Stimulated activated CD4-positive, alpha-beta T cell treated with anti-CD3 and anti-CD28 coated beads, Interleukin-1b, Interleukin-23, amount 100 ng/mL, for 24 hours (primary cell): ENCODE data around the gene RNF220.

Experiments used
- DNase-seq, 4 experiments: peaks; one replicate each; pipeline ENCODE4 v3.0.0-alpha.2; 2020; ENCODE audit warnings: low read depth in 4 of 4, low spot score in 1 of 4

RNF220 gene

DNA sequence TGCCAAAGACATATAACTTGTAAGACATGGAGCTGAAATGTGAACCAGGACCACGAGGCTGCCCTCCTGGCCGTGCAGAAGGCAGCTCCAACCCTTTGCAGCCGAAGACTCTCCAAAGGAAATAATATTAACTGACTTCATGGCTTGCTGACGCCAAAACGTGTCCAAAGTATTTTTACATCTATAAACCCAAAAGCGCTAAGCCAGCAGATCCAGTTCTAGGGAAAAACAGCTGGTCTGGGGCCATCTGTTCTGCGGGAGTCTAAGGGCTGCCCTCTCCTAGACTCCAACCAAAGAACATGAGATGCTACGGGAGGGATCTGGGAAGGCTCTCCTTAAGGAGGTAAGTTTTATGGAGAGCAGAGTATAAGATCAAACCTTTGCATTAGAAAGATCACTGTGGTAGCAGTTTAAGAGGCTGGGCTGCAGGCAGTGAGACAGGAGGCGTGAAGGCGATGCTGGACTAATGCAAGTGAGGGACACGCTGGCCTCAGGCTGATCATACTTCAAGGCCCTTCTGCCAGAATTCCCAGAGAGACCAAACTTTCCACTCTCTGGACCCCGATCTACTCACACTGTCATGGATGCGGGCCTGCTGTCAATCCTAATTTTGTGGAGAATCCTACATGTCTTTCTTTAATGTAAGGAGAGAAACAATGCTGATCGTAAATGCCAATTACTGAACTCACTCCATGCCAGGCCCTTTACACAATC lies 268.1 kb downstream of the RNF220 start:
- no peak for DNase-seq

DNA sequence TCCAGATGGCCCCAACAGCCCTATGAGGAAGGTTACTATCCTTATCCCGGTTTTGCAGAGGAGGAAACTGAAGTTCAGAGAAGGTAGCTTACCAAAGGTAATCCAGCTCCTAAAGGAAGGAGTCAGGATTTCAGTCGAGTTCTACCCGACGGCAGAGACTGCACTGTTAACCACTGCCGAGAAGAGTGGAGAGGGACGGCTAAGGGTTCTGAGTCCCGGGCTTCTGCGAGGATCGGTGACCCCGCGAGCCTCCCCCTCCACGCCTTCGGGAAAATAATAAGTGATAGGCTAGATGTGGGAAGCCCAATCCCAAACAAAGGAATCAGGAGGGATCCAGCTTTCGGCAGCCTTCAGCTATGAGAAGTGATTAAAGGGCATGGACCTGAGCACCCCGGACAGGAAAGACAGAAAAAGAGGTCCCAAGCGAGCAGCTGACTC lies 268.6 kb downstream of the RNF220 start:
- no peak for DNase-seq

DNA sequence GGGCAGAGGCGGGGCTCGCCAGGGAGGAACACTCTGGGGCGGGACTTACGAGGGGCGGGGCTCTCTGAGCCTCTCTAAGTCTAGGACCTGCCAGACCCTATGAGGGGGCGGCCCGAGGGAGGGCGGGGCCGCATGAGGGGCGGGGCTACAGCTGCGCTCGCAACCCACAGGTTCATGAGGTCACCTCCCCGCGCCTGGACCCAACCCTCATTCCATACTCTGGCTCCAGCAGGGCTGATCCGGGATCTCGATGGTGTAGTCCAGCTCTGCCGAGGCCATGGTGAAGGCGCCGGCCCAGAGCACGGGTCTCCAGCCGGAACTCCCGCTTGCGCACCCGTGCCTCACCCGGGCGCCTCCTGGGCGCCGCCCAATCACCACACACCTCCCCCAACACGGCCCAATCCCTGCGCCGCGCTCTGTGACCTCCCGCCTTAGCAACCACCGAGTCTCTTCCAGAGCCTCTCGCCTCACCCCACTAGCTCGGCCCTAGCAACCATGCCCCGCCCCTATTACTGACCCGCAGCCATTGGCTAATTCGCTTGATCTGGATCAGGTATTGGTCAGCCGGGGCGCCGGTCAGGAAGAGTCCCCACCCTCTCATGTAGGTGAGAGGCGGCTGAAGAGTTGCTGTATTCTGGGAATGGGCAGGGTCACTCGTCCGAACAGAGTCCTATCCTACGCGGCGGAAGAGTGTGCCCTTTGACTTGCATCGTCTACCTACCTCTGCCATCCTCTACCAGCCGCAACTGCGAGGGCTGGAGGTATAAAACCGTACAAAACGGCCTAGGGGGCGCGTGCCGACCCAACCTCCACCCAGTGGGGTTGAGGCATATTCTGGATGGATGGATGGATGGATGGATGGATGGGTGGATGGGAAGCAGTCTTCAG lies 269.3 kb downstream of the RNF220 start, which contains the start of the genes ARMH1 and TMEM53:
TSS of gene ARMH1 (plus strand) at position 602 of the 888 bp plus-strand sequence. CDS start 14,984 bp downstream, outside the sequence.
TSS of gene TMEM53 (minus strand) at position 369 of the 888 bp plus-strand sequence. CDS start at position 279, 90 bp downstream.
- DNase-seq: peak; percentile 90 to 97 (median 94)

DNA sequence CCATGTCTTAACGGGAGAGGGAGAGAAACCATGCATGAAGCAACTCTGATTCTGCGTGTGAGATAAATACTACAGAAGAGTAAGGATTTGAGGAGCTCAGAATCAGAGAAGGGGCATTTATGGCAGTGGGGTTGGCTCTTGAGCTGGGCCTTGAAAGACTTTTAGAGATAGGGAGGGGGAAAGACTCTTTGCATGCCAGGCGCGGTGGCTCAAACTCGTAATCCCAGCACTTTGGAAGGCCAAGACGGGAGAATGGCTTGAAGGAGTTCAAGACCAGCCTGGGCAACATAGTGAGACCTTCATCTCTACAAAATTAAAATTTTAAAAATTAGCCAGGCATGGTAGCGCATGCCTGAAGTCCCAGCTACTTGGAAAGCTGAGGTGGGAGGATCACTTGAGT lies 270.1 kb downstream of the RNF220 start:
- no peak for DNase-seq

DNA sequence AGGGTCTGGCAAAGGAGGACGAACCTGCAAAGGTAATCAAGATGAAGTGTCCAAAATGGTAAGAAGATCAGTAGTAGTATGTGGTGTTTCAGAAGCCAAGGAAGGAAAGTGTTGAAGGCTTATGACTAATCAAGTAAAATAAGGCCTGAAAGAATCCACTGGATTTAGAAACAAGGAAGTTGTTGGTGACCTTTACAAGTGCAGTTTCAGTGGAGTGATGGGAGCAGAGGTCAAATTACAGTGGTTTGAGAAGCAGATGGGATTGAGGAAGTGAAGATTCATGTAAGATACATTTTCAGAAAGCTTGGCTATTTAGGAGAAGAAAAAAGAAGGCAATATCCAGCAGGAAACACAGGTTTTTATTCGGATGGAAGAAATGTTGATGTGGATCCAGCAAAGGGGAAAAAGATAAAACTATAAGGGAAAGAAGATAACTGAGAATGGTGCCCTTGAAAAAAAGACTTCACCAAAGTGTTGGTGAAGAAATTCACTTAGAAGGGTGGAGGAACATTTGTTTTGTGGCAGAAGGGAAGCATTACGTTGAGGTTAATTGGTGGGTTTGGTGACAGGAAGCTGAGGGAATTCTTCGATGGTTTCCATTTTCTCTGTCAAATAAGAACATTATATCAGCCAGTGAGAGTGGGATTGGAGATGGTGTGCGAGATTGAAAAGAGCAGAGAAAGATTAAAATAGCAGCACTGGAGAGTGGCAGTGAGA lies 271.6 kb downstream of the RNF220 start:
- DNase-seq: no peak

DNA sequence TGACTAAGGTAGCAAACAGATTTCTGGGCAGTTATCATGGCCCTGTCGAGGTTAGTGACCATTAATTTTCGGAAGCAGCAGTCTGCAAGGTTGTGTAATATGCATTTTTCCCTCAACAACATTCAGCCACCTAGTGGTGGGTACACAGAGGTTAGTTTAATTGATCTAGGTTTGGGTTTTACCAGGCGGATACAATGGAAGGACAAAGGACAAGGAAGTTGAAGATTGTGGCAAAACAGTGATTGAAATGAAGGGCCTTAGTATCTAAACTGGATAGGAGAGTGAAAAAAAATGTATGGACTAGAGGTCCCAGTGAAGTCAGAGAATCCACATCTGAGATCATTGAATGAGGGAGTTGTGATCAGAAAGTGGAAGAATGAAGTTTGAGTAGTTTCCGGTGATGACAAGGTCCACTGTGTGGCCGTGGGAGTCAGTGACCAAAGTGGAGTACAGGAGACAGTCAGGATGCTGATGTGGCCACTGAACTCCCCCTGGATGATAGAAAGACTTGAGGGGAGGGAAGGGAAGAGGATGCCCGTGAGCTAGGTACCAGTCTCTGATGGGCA lies 272.2 kb downstream of the RNF220 start:
- DNase-seq: no peak

DNA sequence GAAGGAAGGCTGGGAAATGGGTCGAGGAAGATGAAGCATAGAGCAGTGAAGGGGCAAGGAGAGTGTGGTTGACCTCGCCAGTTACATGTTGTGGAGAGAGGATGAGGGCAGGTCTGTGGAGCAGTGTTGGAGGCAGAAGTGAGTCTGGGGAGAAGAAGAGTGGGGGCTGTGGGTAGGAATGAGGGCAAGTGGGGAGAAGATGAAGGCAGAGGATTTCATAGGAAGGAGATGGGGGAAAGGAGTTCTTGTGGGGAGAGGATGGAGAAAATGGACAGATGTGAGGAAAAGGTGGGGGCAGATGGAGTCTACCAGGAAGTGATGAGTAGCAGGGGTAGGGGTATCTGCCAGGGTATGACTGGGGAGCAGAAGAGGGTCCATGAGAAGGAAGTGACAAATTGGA lies 273.1 kb downstream of the RNF220 start:
- no peak for DNase-seq

DNA sequence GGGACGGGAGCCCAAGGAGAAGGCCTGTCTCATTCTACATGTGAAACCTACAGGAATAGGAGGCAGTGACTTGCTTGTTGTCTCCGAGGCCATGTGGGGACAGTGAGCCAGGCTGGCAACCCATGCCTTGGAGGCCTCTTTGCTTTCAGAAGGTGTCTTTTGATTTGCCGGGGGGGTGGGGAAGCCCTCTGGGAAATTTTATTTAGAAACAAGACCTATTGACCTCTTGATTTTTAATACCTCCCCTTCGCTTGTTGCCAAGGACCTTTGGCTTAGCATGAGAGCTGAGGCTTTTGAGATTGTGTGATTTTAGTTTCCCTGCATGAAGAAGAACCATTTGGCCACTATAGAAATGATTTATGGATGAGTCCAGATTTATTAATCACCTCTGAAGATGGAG lies 273.6 kb downstream of the RNF220 start:
- no peak for DNase-seq

DNA sequence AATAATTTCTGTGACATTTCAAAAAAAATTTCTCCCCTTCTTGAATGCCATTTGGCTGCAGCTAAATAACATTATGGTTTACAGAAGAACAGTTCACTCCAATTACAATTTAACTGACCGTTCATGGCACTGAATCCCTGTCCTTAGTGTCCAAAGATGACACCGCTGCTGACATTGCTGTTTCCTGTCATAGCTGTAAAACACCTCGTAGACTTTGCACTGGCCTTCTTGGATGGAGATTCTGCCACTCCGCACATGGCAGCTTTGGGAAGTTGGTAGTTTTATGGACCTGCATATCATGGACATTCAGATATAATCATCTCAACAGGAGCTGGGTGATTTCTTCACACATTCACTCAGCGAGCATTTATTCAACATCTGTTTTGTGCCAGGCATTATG lies 274.4 kb downstream of the RNF220 start:
- DNase-seq: no peak

DNA sequence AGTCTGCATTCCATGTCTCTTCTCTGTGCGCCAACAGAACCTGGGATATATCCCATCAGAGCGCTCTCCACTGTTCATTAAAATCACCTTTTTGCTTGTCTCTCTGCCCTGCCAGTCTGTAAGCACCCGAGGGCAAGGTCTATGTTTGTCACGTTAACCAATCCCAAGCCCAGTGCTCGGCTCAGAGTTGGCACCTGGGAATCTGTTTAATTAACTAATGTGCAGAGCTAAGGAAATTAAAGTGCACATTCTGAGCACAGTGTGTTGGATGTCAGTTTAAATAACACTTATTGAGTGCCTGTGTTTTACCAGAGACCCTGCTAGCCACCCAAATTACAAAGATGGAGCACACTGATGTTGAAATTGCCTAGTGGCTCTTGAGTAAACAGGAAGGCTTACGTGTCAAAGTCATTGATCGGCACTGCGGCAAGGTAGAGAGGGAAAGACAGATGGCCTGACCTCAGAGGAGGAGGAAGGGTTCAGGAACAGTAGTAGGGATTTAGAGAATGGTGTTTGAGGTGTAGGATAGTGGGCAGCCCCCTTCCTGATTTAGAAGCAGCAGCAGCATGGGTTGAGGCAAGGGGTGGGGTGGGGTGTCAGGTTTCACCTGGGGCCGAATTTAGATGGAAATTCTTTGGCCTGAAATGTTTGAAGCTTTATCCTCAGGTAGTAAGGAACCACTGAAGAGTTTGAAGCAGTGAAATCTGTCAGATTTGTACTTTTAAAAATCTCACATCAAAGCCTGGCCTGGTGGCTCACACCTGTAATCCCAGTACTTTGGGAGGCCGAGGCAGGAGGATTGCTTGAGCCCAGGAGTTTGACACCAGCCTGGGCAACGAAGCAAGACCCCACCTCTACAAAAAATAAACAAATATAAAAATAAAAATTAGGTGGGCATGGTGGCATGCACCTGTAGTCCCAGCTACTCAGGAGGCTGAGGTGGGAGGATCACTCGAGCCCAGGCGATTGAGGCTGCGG lies 277.1 kb downstream of the RNF220 start:
- DNase-seq: no peak

DNA sequence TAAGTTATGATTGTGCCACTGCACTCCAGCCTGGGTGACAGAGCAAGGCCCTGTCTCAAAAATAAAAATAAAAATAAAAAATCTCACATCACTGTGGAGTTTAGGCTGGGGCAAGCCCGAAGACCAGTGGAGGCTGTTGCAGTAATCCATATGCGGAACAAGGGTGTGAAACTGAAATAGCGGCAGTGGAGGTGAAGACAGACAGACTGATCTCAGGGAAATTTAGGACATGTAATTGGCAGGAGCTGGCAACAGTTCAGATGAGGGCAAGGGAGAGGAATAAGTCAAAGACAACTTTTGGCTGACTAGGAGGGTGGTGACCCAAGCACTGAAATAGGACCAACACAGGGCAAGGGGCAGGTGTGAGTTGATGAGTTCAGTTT lies 277.8 kb downstream of the RNF220 start:
- no peak for DNase-seq

DNA sequence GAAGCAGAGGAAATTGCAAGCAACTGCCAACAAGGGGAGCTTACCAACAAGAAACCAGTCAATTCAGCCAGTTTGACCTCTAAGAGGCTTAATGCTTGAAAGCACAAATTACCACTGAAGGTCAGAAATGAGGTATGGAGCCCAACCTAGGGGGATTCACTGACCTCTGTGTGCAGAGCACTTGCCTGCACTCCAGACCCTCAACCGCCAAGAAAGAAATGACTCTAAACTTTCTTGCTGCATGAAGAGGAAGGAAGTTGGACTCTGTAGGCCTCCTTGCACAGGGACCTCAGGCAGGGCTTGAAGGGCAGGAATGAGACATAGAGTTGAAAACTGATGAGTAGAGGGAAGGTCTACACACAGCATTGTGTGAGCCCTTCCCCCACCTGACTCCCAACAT lies 279.5 kb downstream of the RNF220 start:
- no peak for DNase-seq

DNA sequence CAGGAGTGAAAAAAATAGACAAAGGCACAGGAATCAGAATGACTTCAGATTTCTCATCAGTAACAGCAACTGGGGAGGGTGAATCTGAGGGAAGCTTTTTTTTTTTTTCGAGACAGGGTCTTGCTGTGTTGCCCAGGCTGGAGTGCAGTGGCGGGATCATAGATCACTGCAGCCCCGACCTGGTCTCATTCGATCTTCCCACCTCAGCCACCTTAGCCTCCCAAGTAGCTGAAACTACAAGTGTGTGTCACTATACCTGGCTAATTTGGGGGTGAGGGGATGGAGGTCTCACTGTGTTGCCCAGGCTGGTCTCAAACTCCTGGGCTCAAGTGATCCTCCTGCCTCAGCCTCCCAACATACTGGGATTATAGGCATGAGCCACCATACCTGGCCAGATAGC lies 280.2 kb downstream of the RNF220 start:
- no peak for DNase-seq

DNA sequence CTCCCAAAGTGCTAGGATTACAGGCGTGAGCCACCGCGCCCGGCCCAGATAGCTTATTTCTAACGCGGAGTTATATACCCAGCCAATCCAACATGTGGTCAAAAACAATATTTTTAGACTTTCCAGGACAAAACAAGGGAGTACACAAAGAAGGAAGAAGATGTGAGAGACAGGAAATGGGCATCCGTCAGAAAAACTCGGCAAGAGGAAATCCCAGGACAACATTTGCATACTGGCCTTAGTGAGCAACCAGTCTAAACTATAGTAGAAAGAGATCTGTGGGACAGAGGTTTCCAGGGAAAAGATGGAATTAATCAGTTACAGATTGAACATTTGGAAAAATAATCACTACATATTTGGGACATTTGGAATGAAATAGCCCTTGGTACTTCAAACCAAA lies 280.8 kb downstream of the RNF220 start:
- no peak for DNase-seq

DNA sequence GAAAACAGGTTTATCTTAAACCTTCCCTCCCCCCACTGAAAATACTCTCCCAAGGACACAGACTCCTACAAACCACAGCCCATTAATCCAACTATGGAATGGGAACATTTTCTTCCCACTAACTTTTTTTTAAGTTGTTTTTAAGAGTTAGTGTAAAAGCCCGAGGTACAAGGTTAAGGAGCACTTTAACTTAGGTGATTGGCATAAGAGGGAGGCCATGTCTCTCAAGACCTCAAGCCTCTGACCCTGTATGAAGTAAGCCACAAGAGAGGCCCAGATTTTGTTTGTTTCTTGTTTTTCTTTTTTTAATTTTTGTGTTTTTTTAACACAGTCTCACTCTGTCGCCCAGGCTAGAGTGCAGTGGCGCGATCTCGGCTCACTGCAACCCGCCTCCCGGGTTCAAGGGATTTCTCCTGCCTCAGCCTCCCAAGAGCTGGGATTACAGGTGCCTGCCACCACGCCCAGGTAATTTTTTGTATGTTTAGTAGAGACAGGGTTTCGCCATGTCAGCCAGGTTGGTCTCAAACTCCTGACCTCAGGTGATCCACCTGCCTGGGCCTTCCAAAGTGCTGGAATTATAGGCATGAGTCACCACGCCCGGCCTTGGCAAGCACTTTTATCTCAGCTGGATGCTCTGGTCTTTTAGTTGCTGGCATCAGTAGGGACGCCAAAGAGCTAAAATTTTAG lies 283.8 kb downstream of the RNF220 start:
- DNase-seq: no peak

DNA sequence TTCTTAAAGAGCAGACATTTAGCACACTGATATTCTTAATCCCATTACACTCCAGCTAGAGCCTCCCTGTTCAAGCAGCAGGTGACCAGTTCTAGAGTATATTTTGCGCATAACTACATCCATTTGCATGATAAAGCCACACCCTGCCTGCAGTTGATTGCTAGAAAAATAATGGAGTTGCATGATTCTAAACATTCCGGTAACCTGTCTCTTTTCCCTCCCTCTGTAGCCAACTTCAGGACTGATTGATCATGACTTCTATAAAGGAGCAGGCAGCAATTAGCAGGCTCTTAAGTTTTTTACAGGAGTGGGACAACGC lies 284.4 kb downstream of the RNF220 start:
- no peak for DNase-seq

DNA sequence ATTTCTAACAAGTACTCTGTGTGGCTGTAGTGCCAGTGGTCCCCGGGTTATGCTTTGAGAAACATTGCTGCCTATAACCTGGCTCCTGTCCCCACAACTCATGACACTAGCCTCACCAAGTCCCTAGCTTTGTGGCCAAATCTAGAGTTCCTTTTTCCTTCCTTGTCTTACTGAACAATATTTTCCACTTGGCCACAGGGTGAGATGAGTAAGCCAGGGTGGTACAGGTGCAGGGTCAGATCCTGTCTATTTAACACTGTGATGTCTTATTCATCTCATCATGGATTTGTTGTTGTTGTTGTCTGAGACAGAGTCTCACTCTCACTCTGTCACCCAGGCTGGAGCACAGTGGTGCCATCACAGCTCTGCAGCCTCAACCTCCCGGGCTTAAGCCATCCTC lies 288.1 kb downstream of the RNF220 start:
- no peak for DNase-seq

DNA sequence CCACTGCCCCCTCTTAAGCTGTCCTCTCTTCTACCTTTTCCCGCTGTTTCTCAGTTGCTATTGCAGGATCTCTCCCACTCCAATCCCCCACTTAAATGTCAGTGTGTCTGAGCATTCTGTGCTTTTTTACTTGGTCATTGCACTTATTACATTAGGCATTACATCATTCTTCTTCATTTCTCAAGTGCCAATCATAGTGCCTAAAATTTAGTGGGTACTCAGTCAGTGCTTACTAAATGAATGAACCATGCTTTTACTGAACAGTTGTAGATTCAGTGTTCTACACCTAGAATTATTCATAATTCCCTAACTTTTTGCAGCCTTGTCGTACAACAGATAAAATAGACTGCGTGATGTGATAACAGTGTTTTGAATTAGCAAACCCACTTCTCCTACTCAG lies 288.8 kb downstream of the RNF220 start:
- no peak for DNase-seq

DNA sequence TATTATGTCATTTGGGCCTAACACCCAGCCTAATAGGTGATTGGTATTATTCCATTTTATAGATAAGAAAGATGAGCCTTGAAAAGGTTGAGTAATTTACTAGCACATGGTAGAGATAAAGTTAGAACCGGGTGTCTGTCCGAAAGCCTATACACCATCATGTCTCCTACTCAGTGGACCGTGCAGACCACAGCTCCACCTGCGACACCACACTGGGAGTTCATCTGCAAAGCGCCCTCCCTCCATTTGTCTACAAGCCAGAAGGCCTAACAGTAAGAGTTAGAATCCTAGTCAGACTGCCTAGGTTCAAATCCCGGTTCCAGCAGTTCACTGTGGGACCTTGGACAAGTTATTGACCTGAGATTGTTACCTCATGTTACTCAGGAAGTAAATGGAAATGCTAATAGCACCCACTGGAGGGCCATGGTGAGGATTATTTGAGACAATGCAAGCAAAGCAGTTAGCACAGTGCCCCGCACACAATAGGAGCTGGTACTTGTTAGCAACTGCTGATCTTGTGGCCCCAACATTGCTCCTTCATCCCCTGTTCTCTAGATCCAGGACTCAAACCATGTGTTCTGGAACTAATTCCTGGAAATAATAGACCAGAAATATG lies 289.9 kb downstream of the RNF220 start:
- no peak for DNase-seq
